Common myeloid progenitor, CD34-positive (primary cell): Measurements from ENCODE around the gene CIRBP.

Experiments used
- CTCF ChIA-PET: fragments of 350-600 bp; sonication (Branson Sonifier 250); formaldehyde crosslinking; loops from one replicate; lab custom pipeline; 2021; ENCODE audit warnings: antibody characterized with exemption; lab: Charles Lee
- POLR2A ChIA-PET: fragments of 350-600 bp; sonication (Branson Sonifier 250); formaldehyde crosslinking; loops from one replicate; lab custom pipeline; 2021; ENCODE audit warnings: antibody characterized with exemption; lab: Charles Lee
- DNase-seq, 3 donors: peaks; one replicate each; pipeline versions ENCODE4 v3.0.0 to v3.0.0-alpha.2; 2013
- H3K27ac ChIP-seq, 2 experiments: 1 replicate in 1 of 2; 2 replicates in 1 of 2; pipeline ENCODE4 v1.7.0; 2013; ENCODE audit warnings: inconsistent platforms in 2 of 2, low read length in 2 of 2, mild to moderate bottlenecking in 2 of 2, low read depth in 1 of 2, moderate library complexity in 1 of 2; ENCODE audit not compliant: severe bottlenecking in 2 of 2, insufficient read depth in 1 of 2, poor library complexity in 1 of 2
- H3K27me3 ChIP-seq, 5 experiments: replicated peaks in 2 of 5; 1 replicate in 3 of 5; 2 replicates in 2 of 5; pipeline versions ENCODE4 v1.6.1 to v1.7.0; 2013; ENCODE audit warnings: low read length in 4 of 5, mild to moderate bottlenecking in 2 of 5, moderate library complexity in 2 of 5, inconsistent platforms in 1 of 5; ENCODE audit not compliant: insufficient read depth in 5 of 5, control insufficient read depth in 4 of 5
- H3K36me3 ChIP-seq, 4 experiments: 1 replicate in 2 of 4; 2 replicates in 2 of 4; pipeline versions ENCODE4 v1.6.1 to v1.7.0; 2013; ENCODE audit warnings: low read length in 3 of 4, control low read depth in 1 of 4, mild to moderate bottlenecking in 1 of 4; ENCODE audit not compliant: control insufficient read depth in 4 of 4, insufficient read depth in 4 of 4
- H3K4me1 ChIP-seq, 4 experiments: 1 replicate in 3 of 4; 2 replicates in 1 of 4; pipeline versions ENCODE4 v1.6.1 to v1.7.1; 2013; ENCODE audit warnings: low read length in 3 of 4, mild to moderate bottlenecking in 3 of 4, control low read depth in 1 of 4, inconsistent platforms in 1 of 4, moderate library complexity in 1 of 4; ENCODE audit not compliant: control insufficient read depth in 4 of 4, insufficient read depth in 4 of 4; ENCODE audit errors: control extremely low read depth in 1 of 4
- H3K4me3 ChIP-seq, 7 experiments: 1 replicate in 4 of 7; 2 replicates in 3 of 7; pipeline versions ENCODE4 v1.5.1 to v1.7.0; 2013; ENCODE audit warnings: mild to moderate bottlenecking in 7 of 7, low read length in 6 of 7, moderate library complexity in 6 of 7, inconsistent platforms in 2 of 7, low read depth in 2 of 7, control low read depth in 1 of 7; ENCODE audit not compliant: insufficient read depth in 4 of 7, control insufficient read depth in 1 of 7; ENCODE audit errors: extremely low read depth in 1 of 7
- H3K9me3 ChIP-seq, 5 experiments: 1 replicate in 4 of 5; 2 replicates in 1 of 5; pipeline versions ENCODE4 v1.6.1 to v1.7.1; 2013; ENCODE audit warnings: low read length in 4 of 5, mild to moderate bottlenecking in 2 of 5, inconsistent platforms in 1 of 5, low read depth in 1 of 5, moderate library complexity in 1 of 5; ENCODE audit not compliant: control insufficient read depth in 4 of 5, insufficient read depth in 2 of 5; ENCODE audit errors: control extremely low read depth in 1 of 5
- WGBS: methylation state at CpG from one replicate; pipeline ENCODE4 v1.1.5; 2013; ENCODE audit not compliant: insufficient coverage; 5-methylcytosine and 5-hydroxymethylcytosine counted together

Gene CIRBP

DNA sequence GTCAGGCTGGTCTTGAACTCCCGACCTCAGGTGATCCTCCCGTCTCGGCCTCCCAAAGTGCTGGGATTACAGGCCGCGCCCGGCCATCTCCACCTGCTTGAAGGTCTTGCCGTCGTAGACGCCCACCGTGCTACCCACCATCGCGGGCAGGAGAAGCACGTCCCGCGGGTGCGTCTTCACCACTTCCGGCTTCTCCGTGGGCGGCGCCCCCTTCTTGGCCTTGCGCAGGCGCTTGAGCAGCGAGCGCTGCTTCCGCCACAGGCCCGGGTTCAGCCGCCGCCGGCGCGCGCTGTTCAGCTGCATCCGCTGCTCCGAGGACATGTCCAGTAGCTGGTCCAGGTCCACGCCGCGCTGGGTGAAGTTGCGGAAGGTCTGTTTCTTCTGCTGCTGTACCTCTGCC, 38.2 kb downstream of the CIRBP start:
- Histone ChIP-seq H3K27ac (no peak overlapping the region), H3K9me3 (no peaks in the 10 kb centered on the region), H3K27me3 (no peaks in the 10 kb centered on the region), H3K36me3 (no peaks in the 10 kb centered on the region), H3K4me1 (no peaks in the 10 kb centered on the region), H3K4me3 (no peak overlapping the region)
- ChIA-PET POLR2A (no interaction called here), CTCF (interaction anchor here (1.5 kb wide), 1 partner anchor 22 kb away, joined by 3 read pairs; no protein-coding TSS in a partner anchor)
- no peak for DNase-seq
- WGBS, result 93% methylated on average over 34 of the region's 38 CpGs

DNA sequence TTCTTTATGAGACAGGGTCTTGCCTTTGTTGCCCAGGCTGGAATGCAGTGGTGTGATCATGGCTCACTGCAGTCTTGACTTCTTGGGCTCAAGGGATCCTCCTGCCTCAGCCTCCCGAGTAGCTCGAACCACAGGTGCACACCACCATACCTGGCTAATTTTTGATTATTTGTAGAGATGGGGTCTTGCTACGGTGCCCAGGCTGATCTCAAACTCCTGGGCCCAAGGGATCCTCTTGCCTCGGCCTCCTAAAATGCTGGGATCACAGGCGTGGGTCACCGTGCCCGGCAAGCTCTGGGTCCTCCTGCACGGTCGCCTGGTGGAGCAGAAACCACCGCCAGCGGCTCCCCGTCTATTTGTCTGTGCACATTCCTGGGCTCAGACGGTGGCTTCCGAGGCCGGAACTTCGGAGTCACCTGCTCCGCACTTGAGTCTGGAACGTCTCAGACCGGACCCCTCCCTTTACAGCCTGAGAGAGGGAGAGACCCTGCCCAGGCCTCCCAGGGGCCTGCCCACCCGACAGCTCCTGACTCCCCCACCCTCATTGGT, 38.7 kb downstream of the CIRBP start:
- ChIA-PET CTCF (interaction anchor here (1.5 kb wide), 1 partner anchor 23 kb away, joined by 3 read pairs; no protein-coding TSS in a partner anchor), POLR2A (no interaction called here)
- no peaks in the 10 kb centered on the region for H3K27me3 ChIP-seq
- H3K36me3 ChIP-seq, result no peaks in the 10 kb centered on the region
- H3K27ac ChIP-seq, result no peak overlapping the region
- WGBS, result 97% methylated on average over 18 of the region's 20 CpGs
- no peaks in the 10 kb centered on the region for H3K4me1 ChIP-seq
- H3K9me3 ChIP-seq, result no peaks in the 10 kb centered on the region
- H3K4me3 ChIP-seq, result no peak overlapping the region
- DNase-seq, result no peak

DNA sequence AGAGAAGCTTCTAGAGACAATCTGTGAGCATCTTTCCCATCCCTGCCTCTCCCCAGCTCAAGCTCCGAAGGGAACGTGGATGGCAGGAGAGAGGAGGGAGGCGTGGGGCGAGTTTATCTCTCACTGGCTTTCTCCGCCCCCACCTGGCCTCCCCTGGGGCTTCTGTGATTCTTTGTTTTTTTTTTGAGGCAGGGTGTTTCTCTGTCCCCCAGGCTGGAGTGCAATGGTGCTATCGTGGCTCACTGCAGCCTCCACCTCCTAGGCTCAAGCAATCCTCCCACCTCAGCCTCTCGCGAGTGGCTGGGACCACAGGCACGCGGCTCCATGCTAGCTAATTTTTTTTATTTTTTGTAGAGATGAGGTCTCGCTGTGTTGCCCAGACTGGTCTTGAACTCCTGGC, 39.6 kb downstream of the CIRBP start:
- H3K4me1 ChIP-seq, result no peaks in the 10 kb centered on the region
- H3K27me3 ChIP-seq, result peaks cover 0 to 2% (median 0%) of the 10 kb centered on the region in 5 experiments
- ChIA-PET CTCF (interaction anchor here (0.7 kb wide), 1 partner anchor 19 kb away, joined by 4 read pairs; no protein-coding TSS in a partner anchor), POLR2A (no interaction called here)
- DNase-seq, result no peak
- H3K9me3 ChIP-seq, result no peaks in the 10 kb centered on the region
- 81% methylated on average over 5 of the region's 11 CpGs for WGBS
- no peaks in the 10 kb centered on the region for H3K36me3 ChIP-seq
- no peak overlapping the region for H3K27ac ChIP-seq
- no peak overlapping the region for H3K4me3 ChIP-seq

- no peak overlapping the region for H3K27ac ChIP-seq
- no peaks in the 10 kb centered on the region for H3K9me3 ChIP-seq
- H3K4me3 ChIP-seq, result no peak overlapping the region
- no peak for DNase-seq
- 87% methylated on average over 13 of the region's 28 CpGs for WGBS
- POLR2A ChIA-PET, result no interaction called here
- H3K27me3 ChIP-seq, result peaks cover 0 to 4% (median under 1%) of the 10 kb centered on the region in 5 experiments
- peaks cover 0 to under 1% (median under 1%) of the 10 kb centered on the region in 4 experiments for H3K4me1 ChIP-seq
- H3K36me3 ChIP-seq, result no peaks in the 10 kb centered on the region
- CTCF ChIA-PET, result interaction anchor here (0.8 to 1.5 kb wide), 2 partner anchors 60 to 73 kb away, joined by 3 read pairs; partner anchors contain the start of gene NDUFS7
Observed at GRCh38 chr19:1309977-1310852, 41.1 kb downstream of the CIRBP start.

GRCh38 chr19:1310853-1311180, 41.7 kb downstream of the CIRBP start:
- POLR2A ChIA-PET, result no interaction called here
- H3K4me3 ChIP-seq, result no peak overlapping the region
- H3K27me3 ChIP-seq, result peaks cover 0 to 5% (median 2%) of the 10 kb centered on the region in 5 experiments
- CTCF ChIA-PET, result interaction anchor here (0.8 to 1.5 kb wide), 4 partner anchors 10 to 72 kb away, joined by 3 read pairs; partner anchors contain the start of gene NDUFS7
- DNase-seq, result no peak
- no peak overlapping the region for H3K27ac ChIP-seq
- peaks cover 0 to 7% (median 6%) of the 10 kb centered on the region in 4 experiments for H3K4me1 ChIP-seq
- H3K36me3 ChIP-seq, result no peaks in the 10 kb centered on the region
- no peaks in the 10 kb centered on the region for H3K9me3 ChIP-seq
- WGBS, result 84% methylated on average over 14 of the region's 18 CpGs

GRCh38 chr19:1311543-1312091, 42.5 kb downstream of the CIRBP start:
- Histone ChIP-seq H3K27me3 (peaks cover 0 to 13% (median 7%) of the 10 kb centered on the region in 5 experiments), H3K4me1 (peaks cover 0 to 9% (median 7%) of the 10 kb centered on the region in 4 experiments), H3K27ac (no peak overlapping the region), H3K9me3 (no peaks in the 10 kb centered on the region), H3K4me3 (no peak overlapping the region), H3K36me3 (no peaks in the 10 kb centered on the region)
- ChIA-PET CTCF (interaction anchor here (0.9 to 1.5 kb wide), 4 partner anchors 9 to 61 kb away, joined by 3 to 4 read pairs (median 3); no protein-coding TSS in a partner anchor), POLR2A (no interaction called here)
- no peak for DNase-seq
- 80% methylated on average over 18 of the region's 21 CpGs for WGBS
